Activated CD8-positive, alpha-beta T cell treated with anti-CD3 and anti-CD28 coated beads for 36 hours (primary cell): ENCODE results near the gene DNAJC27. TPM values are rescaled to one million over a fixed set of nuclear protein-coding genes. Genes with fewer than 3 reads are reported as not detected.

ENCODE experiments used
- ATAC-seq: fragments of 200-7000 bp; cut with Tn5 transposase; one replicate; pipeline ENCODE4 v1.10.0; 2021; ENCODE audit warnings: mild to moderate bottlenecking, moderate library complexity
- CTCF ChIA-PET: fragments of 350-600 bp; sonication (Branson Sonifier 250); formaldehyde crosslinking; loops from one replicate; lab custom pipeline; 2021; ENCODE audit warnings: antibody characterized with exemption; lab: Charles Lee
- POLR2A ChIA-PET: fragments of 350-600 bp; sonication (Branson Sonifier 250); formaldehyde crosslinking; loops from one replicate; lab custom pipeline; 2021; ENCODE audit warnings: antibody characterized with exemption; lab: Charles Lee
- DNase-seq: peaks from one replicate; pipeline ENCODE4 v3.0.0-alpha.2; 2020
- H3K27ac Mint-ChIP-seq: one replicate; pipeline ENCODE4 v1.8.0; 2021; ENCODE audit warnings: mild to moderate bottlenecking, mixed read lengths
- H3K27me3 Mint-ChIP-seq: one replicate; pipeline ENCODE4 v1.8.0; 2021; ENCODE audit warnings: mixed read lengths
- H3K36me3 Mint-ChIP-seq: one replicate; pipeline ENCODE4 v1.8.0; 2021; ENCODE audit warnings: low read depth, mixed read lengths
- H3K4me1 Mint-ChIP-seq: one replicate; pipeline ENCODE4 v1.8.0; 2021; ENCODE audit warnings: low read depth, mixed read lengths
- H3K4me3 Mint-ChIP-seq: one replicate; pipeline ENCODE4 v1.8.0; 2021; ENCODE audit warnings: mild to moderate bottlenecking, moderate library complexity, mixed read lengths
- H3K9me3 Mint-ChIP-seq: one replicate; pipeline ENCODE4 v1.8.0; 2021; ENCODE audit warnings: mixed read lengths
- intact Hi-C: fragments of 100-400 bp; cut with micrococcal nuclease; formaldehyde crosslinking; loops from one replicate; pipeline ENCODE4 v1.10.0; 2022
- total RNA-seq, 2 experiments: library from RNA; stranded (reverse); gene quantifications; one replicate each; pipeline ENCODE4 v1.2.3, GENCODE V29; 2021
- TF ChIP-seq, protein P1 (sequence below): fragments of 200-600 bp; IDR thresholded peaks from one replicate; pipeline ENCODE4 v1.8.0; 2022; ENCODE audit warnings: antibody characterized with exemption, mild to moderate bottlenecking

The DNAJC27 gene
- total RNA-seq, 2 experiments from 2014 or later, result 5.2 to 6.6 TPM

DNA sequence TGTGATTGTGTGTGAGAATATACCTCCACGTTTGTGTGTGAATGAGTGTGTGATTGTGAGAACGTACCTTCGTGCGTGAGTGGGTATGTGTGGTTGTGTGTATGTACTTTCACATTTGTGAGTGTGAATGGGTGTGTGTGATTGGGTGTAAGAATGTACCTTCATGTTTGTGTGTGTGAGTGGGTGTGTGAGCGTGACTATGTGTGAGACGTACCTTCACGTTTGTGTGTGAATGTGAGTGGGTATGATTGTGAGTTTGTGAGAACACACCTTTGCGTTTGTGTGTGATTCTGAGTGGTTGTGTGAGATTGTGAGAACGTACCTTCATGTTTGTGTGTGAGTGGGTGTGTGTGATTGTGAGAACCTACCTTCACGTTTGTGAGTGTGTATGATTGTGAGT is 45.9 kb downstream of the DNAJC27 start:
- Mint-ChIP-seq H3K27ac (no peak overlapping the region), H3K27me3 (no peaks in the 10 kb centered on the region), H3K4me3 (no peak overlapping the region), H3K4me1 (peaks cover 6% of the 10 kb centered on the region), H3K9me3 (no peaks in the 10 kb centered on the region), H3K36me3 (no peaks in the 10 kb centered on the region)
- no peak for ATAC-seq
- intact Hi-C loops, result no loop called here
- no peak for DNase-seq
- CTCF ChIA-PET, result no interaction called here
- TF ChIP-seq, protein P1, sequence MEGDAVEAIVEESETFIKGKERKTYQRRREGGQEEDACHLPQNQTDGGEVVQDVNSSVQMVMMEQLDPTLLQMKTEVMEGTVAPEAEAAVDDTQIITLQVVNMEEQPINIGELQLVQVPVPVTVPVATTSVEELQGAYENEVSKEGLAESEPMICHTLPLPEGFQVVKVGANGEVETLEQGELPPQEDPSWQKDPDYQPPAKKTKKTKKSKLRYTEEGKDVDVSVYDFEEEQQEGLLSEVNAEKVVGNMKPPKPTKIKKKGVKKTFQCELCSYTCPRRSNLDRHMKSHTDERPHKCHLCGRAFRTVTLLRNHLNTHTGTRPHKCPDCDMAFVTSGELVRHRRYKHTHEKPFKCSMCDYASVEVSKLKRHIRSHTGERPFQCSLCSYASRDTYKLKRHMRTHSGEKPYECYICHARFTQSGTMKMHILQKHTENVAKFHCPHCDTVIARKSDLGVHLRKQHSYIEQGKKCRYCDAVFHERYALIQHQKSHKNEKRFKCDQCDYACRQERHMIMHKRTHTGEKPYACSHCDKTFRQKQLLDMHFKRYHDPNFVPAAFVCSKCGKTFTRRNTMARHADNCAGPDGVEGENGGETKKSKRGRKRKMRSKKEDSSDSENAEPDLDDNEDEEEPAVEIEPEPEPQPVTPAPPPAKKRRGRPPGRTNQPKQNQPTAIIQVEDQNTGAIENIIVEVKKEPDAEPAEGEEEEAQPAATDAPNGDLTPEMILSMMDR, result no peak
- POLR2A ChIA-PET, result no interaction called here

DNA sequence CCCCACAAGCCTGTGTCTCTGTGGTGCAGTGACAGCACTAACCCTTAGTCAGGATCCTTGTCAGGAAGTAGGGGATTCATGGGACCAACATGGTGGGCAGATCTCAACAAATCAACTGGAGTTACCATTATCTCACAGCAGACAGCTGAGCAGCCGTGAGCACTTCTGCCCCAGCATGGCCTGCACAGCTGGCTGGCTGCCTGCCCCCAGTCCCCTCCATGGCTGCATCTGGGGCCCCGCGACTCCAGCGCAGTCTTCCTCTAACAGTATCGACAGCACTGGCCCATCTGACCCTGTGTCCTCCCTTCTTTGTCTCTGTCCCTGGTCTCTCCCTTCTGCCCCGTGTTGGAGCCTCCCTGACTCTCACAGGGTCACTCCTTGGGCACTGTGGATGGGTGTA is 47.0 kb downstream of the DNAJC27 start:
- Mint-ChIP-seq H3K9me3 (no peaks in the 10 kb centered on the region), H3K4me1 (peaks cover 5% of the 10 kb centered on the region), H3K27me3 (no peaks in the 10 kb centered on the region), H3K4me3 (no peak overlapping the region), H3K27ac (no peak overlapping the region), H3K36me3 (no peaks in the 10 kb centered on the region)
- CTCF ChIA-PET, result no interaction called here
- ATAC-seq, result no peak
- DNase-seq, result no peak
- TF ChIP-seq, protein P1, result no peak
- intact Hi-C loops, result no loop called here
- POLR2A ChIA-PET, result no interaction called here

DNA sequence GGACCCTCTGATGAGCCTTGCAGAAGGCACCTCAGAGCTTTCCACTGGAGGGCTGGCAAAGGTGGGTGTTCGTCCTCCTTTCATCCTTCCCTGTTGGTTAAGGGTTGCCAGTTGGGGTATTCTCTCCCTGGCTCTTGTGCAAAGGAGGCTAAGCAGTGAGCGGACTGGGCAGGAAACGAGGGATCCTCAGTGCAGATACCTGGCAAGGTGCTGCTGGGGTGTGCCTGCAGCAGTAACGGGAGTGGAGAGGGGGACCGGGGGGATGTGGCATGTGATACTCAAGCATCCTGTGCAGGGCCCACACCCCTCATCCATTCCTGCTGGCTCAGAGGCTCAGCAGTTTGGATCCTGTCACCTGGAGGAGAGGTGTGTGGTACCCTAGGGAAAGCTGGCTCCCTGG is 47.5 kb downstream of the DNAJC27 start:
- no peak overlapping the region for H3K27ac Mint-ChIP-seq
- ChIA-PET CTCF (no interaction called here), POLR2A (interaction anchor here (0.6 to 0.7 kb wide), 2 partner anchors 147 to 548 kb away, joined by 3 to 4 read pairs; no protein-coding TSS in a partner anchor)
- no peaks in the 10 kb centered on the region for H3K27me3 Mint-ChIP-seq
- H3K36me3 Mint-ChIP-seq, result no peaks in the 10 kb centered on the region
- DNase-seq, result no peak
- TF ChIP-seq, protein P1, result no peak
- no peaks in the 10 kb centered on the region for H3K9me3 Mint-ChIP-seq
- peaks cover 6% of the 10 kb centered on the region for H3K4me1 Mint-ChIP-seq
- H3K4me3 Mint-ChIP-seq, result no peak overlapping the region
- no peak for ATAC-seq
- intact Hi-C loops, result no loop called here

DNA sequence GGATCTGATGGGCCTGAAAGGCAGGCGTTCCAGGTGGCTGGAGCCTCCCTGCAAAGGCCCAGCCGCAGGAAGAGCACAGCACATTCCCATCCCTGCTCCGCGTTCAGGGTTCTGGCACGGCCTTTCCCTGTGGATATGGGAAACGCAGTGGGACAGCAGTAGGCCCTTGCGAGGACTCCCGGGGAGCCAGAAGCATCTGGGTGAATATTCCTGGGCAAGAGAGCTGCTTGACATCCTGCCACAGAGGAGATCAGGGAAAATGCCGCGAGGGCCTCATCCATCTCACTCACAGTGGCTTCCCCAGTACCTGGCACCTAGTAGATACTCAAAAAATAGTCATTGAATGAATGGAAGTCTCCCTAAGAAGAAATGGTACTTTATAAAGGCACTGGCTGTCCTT is 48.6 kb downstream of the DNAJC27 start:
- DNase-seq (no peak), ATAC-seq (no peak)
- CTCF ChIA-PET, result no interaction called here
- Mint-ChIP-seq H3K4me1 (peaks cover 18% of the 10 kb centered on the region), H3K4me3 (no peak overlapping the region), H3K27me3 (no peaks in the 10 kb centered on the region), H3K9me3 (no peaks in the 10 kb centered on the region), H3K27ac (no peak overlapping the region), H3K36me3 (peaks cover 5% of the 10 kb centered on the region)
- POLR2A ChIA-PET, result no interaction called here
- intact Hi-C loops, result no loop called here
- TF ChIP-seq, protein P1, result no peak

DNA sequence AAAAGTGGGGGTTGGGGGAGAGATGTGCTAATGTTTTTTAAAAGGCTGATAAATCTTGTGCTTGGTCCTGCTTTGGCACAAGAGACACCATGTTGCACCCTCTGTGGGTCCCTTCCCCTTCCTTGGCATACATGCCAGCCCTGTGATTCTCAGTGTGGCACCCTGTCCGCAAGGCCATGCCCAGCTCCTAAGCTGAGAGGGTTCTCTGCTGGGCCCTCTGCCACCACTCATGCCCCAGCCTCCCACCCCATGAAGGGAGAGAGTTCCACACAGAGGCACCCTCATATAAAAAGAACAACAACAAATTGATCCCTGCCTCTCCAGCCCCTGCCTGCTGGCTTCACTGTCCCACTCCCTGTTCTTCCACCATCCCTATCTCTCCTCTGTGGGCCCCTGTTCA is 49.2 kb downstream of the DNAJC27 start:
- DNase-seq, result no peak
- H3K4me3 Mint-ChIP-seq, result no peak overlapping the region
- intact Hi-C loops, result no loop called here
- no peak for ATAC-seq
- no peaks in the 10 kb centered on the region for H3K27me3 Mint-ChIP-seq
- H3K4me1 Mint-ChIP-seq, result peaks cover 24% of the 10 kb centered on the region
- CTCF ChIA-PET, result no interaction called here
- H3K27ac Mint-ChIP-seq, result no peak overlapping the region
- POLR2A ChIA-PET, result no interaction called here
- no peaks in the 10 kb centered on the region for H3K9me3 Mint-ChIP-seq
- TF ChIP-seq, protein P1, result no peak
- peaks cover 11% of the 10 kb centered on the region for H3K36me3 Mint-ChIP-seq
